OCI-LY3 (cell line): ENCODE results near the gene GPHN.

Experiments used
- H2AFZ ChIP-seq: fragments of 200-600, 300-600 bp; shearing (Covaris generic); 2 replicates; pipeline ENCODE4 v1.6.0; 2014; ENCODE audit warnings: antibody characterized with exemption, low read depth, low read length
- H3K27ac ChIP-seq: fragments of 200-600, 300-600 bp; sonication (generic); 2 replicates; pipeline ENCODE4 v1.5.1; 2014; ENCODE audit warnings: mild to moderate bottlenecking, low read length, moderate library complexity, mixed read lengths
- H3K27me3 ChIP-seq: fragments of 200-600, 300-600 bp; sonication (generic); 2 replicates; pipeline ENCODE4 v1.6.1; 2014; ENCODE audit warnings: low read depth, low read length, mixed read lengths
- H3K36me3 ChIP-seq: fragments of 200-600, 300-600 bp; sonication (generic); replicated peaks from 2 replicates; pipeline ENCODE3; 2014; ENCODE audit warnings: low read depth, low read length, mixed read lengths
- H3K4me1 ChIP-seq: fragments of 300-600, 200-600 bp; sonication (generic); 2 replicates; pipeline ENCODE4 v1.6.1; 2014; ENCODE audit warnings: low read length, mixed read lengths
- H3K4me2 ChIP-seq: fragments of 200-600, 300-600 bp; sonication (generic); 2 replicates; pipeline ENCODE4 v1.6.1; 2014; ENCODE audit warnings: low read length, mixed read lengths
- H3K4me3 ChIP-seq: fragments of 300-600, 200-600 bp; sonication (generic); 2 replicates; pipeline ENCODE4 v1.5.1; 2014; ENCODE audit warnings: antibody characterized with exemption, mild to moderate bottlenecking, low read length, moderate library complexity
- H3K79me2 ChIP-seq: fragments of 300-600, 200-600 bp; shearing (Covaris generic); 2 replicates; pipeline ENCODE4 v1.6.1; 2014; ENCODE audit warnings: mild to moderate bottlenecking, low read length, mixed read lengths
- H3K9ac ChIP-seq: fragments of 300-600, 200-600 bp; shearing (Covaris generic); 2 replicates; pipeline ENCODE4 v1.6.0; 2014; ENCODE audit warnings: mild to moderate bottlenecking, low read length, moderate library complexity
- H3K9me3 ChIP-seq: fragments of 200-600, 300-600 bp; shearing (Covaris generic); 2 replicates; pipeline ENCODE4 v1.6.1; 2014; ENCODE audit warnings: low read length, mixed read lengths; ENCODE audit not compliant: insufficient read depth
- H4K20me1 ChIP-seq: fragments of 200-600, 300-600 bp; sonication (generic); 2 replicates; pipeline ENCODE4 v1.6.1; 2016; ENCODE audit warnings: low read length, mixed read lengths; ENCODE audit not compliant: insufficient read depth
- CTCF ChIP-seq: fragments of 200-600, 300-600 bp; sonication (generic); IDR thresholded peaks from 2 replicates; pipeline ENCODE4 v1.5.1; 2014; ENCODE audit warnings: antibody characterized with exemption, low read length, low read depth
- EZH2phosphoT487 ChIP-seq: fragments of 200-600 bp; shearing (Covaris generic); IDR thresholded peaks from 2 replicates; pipeline ENCODE4 v1.6.1; 2018; ENCODE audit warnings: antibody characterized with exemption, mixed run types, low read depth

The GPHN gene

GRCh38 chr14:66495218-66496098 lies 12.5 kb upstream of the GPHN start:
- no peak overlapping the region for H3K27ac ChIP-seq
- peak overlapping the region; percentile 24 for H3K4me2 ChIP-seq
- H3K9ac ChIP-seq = no peak overlapping the region
- H3K27me3 ChIP-seq = no peaks in the 10 kb centered on the region
- no peak overlapping the region for H3K4me3 ChIP-seq
- no peak overlapping the region for H2AFZ ChIP-seq
- no peaks in the 10 kb centered on the region for H3K79me2 ChIP-seq
- no peaks in the 10 kb centered on the region for H4K20me1 ChIP-seq
- TF ChIP-seq CTCF = peak; percentile 83
- no peak for TF ChIP-seq EZH2phosphoT487
- no peaks in the 10 kb centered on the region for H3K9me3 ChIP-seq
- no peaks in the 10 kb centered on the region for H3K36me3 ChIP-seq
- H3K4me1 ChIP-seq = peaks cover 4% of the 10 kb centered on the region; the same call in 1 of the 2 replicates

- no peaks in the 10 kb centered on the region for H3K79me2 ChIP-seq
- no peak overlapping the region for H3K27ac ChIP-seq
- TF ChIP-seq EZH2phosphoT487 (no peak), CTCF (no peak)
- no peaks in the 10 kb centered on the region for H3K36me3 ChIP-seq
- H3K9ac ChIP-seq = no peak overlapping the region
- no peaks in the 10 kb centered on the region for H3K9me3 ChIP-seq
- no peaks in the 10 kb centered on the region for H3K27me3 ChIP-seq
- H4K20me1 ChIP-seq = no peaks in the 10 kb centered on the region
- no peak overlapping the region for H3K4me3 ChIP-seq
- peaks cover 4% of the 10 kb centered on the region; the same call in 1 of the 2 replicates for H3K4me1 ChIP-seq
- H3K4me2 ChIP-seq = no peak overlapping the region
- H2AFZ ChIP-seq = no peak overlapping the region
These were observed 11.6 kb upstream of the GPHN start for GRCh38 chr14:66496188-66496807.

GRCh38 chr14:66496911-66497310 lies 11.0 kb upstream of the GPHN start:
- Histone ChIP-seq H3K9me3 (no peaks in the 10 kb centered on the region), H3K9ac (no peak overlapping the region), H3K4me3 (no peak overlapping the region), H3K4me2 (no peak overlapping the region), H3K4me1 (peaks cover 4% of the 10 kb centered on the region; the same call in 1 of the 2 replicates), H3K79me2 (no peaks in the 10 kb centered on the region), H2AFZ (no peak overlapping the region), H4K20me1 (no peaks in the 10 kb centered on the region), H3K27me3 (no peaks in the 10 kb centered on the region), H3K27ac (no peak overlapping the region), H3K36me3 (no peaks in the 10 kb centered on the region)
- TF ChIP-seq CTCF (no peak), EZH2phosphoT487 (no peak)

- Histone ChIP-seq H2AFZ (no peak overlapping the region), H3K9ac (no peak overlapping the region), H3K27ac (no peak overlapping the region), H3K4me2 (no peak overlapping the region), H3K27me3 (no peaks in the 10 kb centered on the region), H3K36me3 (no peaks in the 10 kb centered on the region), H3K4me1 (peaks cover 4% of the 10 kb centered on the region; the same call in 1 of the 2 replicates), H3K4me3 (no peak overlapping the region), H3K9me3 (no peaks in the 10 kb centered on the region), H3K79me2 (no peaks in the 10 kb centered on the region), H4K20me1 (no peaks in the 10 kb centered on the region)
- TF ChIP-seq EZH2phosphoT487 (no peak), CTCF (no peak)
These were observed 9.6 kb upstream of the GPHN start for GRCh38 chr14:66498311-66498710.
